HepG2 (cell line): ENCODE data around the gene OXLD1. TPM values are rescaled to one million over a fixed set of nuclear protein-coding genes. Genes with fewer than 3 reads are reported as not detected.

Experiments
- BCL3 ChIP-seq: sonication (generic); formaldehyde crosslinking; IDR thresholded peaks from 2 replicates; pipeline ENCODE4 v1.5.1; 2020; ENCODE audit warnings: mild to moderate bottlenecking, missing genetic modification reagents, moderate library complexity
- HCFC1 ChIP-seq: fragments of 150-350 bp; IDR thresholded peaks from 2 replicates; pipeline ENCODE4 v1.6.1; 2014; ENCODE audit warnings: low read depth, low read length
- HNF4A ChIP-seq: sonication (generic); formaldehyde crosslinking; IDR thresholded peaks from 2 replicates; pipeline ENCODE4 v1.4.0; 2020; ENCODE audit warnings: missing genetic modification reagents
- HNRNPL ChIP-seq: fragments of 200-400 bp; formaldehyde crosslinking; IDR thresholded peaks from 2 replicates; pipeline ENCODE4 v1.6.1; 2017; ENCODE audit warnings: mild to moderate bottlenecking, low read depth, low read length
- HOXA7 ChIP-seq: sonication (generic); formaldehyde crosslinking; IDR thresholded peaks from 2 replicates; pipeline ENCODE4 v1.8.1; 2022; ENCODE audit warnings: mild to moderate bottlenecking, missing genetic modification reagents, moderate library complexity
- HOXA9 ChIP-seq: sonication (generic); formaldehyde crosslinking; IDR thresholded peaks from 2 replicates; pipeline ENCODE4 v1.8.1; 2022; ENCODE audit warnings: missing genetic modification reagents, mild to moderate bottlenecking, moderate library complexity, borderline replicate concordance
- MLXIP ChIP-seq: sonication (generic); formaldehyde crosslinking; IDR thresholded peaks from 2 replicates; pipeline ENCODE4 v1.9.0; 2021; ENCODE audit warnings: missing genetic modification reagents, borderline replicate concordance
- MNT ChIP-seq: fragments of 450-650 bp; IDR thresholded peaks from 2 replicates; pipeline ENCODE4 v1.6.1; 2016
- NCOA2 ChIP-seq: sonication (generic); formaldehyde crosslinking; IDR thresholded peaks from 2 replicates; pipeline ENCODE4 v1.8.0; 2022; ENCODE audit warnings: inconsistent platforms
- POLR2AphosphoS2 ChIP-seq: IDR thresholded peaks from 2 replicates; pipeline ENCODE4 v1.6.1; 2011; ENCODE audit warnings: low read depth, low read length, improper control_type of control experiment
- REPIN1 ChIP-seq: sonication (generic); formaldehyde crosslinking; IDR thresholded peaks from 2 replicates; pipeline ENCODE4 v1.8.0; 2022; ENCODE audit warnings: missing genetic modification reagents, low read depth, mild to moderate bottlenecking, borderline replicate concordance
- RFX1 ChIP-seq: fragments of 450-650 bp; IDR thresholded peaks from 2 replicates; pipeline ENCODE4 v1.6.1; 2017
- YY1 ChIP-seq: IDR thresholded peaks from 2 replicates; pipeline ENCODE4 v1.6.1; 2011; ENCODE audit warnings: low read length, low read depth, moderate library complexity, mild to moderate bottlenecking; ENCODE audit not compliant: insufficient read depth, insufficient replicate concordance
- ZC3H13 ChIP-seq: sonication (generic); formaldehyde crosslinking; IDR thresholded peaks from 2 replicates; pipeline ENCODE4 v1.8.1; 2023; ENCODE audit warnings: mild to moderate bottlenecking, missing genetic modification reagents, moderate library complexity
- ZFP82 ChIP-seq: sonication (generic); formaldehyde crosslinking; IDR thresholded peaks from 2 replicates; pipeline ENCODE4 v1.5.1; 2020; ENCODE audit warnings: mild to moderate bottlenecking, missing genetic modification reagents, borderline replicate concordance
- ZNF225 ChIP-seq: sonication (generic); formaldehyde crosslinking; IDR thresholded peaks from 2 replicates; pipeline ENCODE4 v1.4.0; 2020; ENCODE audit warnings: mild to moderate bottlenecking, missing genetic modification reagents
- ZNF329 ChIP-seq: sonication (generic); formaldehyde crosslinking; IDR thresholded peaks from 2 replicates; pipeline ENCODE4 v1.9.0; 2021; ENCODE audit warnings: low read depth, mild to moderate bottlenecking, missing genetic modification reagents
- ZNF33B ChIP-seq: sonication (generic); formaldehyde crosslinking; IDR thresholded peaks from 2 replicates; pipeline ENCODE4 v1.5.1; 2020; ENCODE audit warnings: mild to moderate bottlenecking, missing genetic modification reagents
- ZNF432 ChIP-seq: sonication (generic); formaldehyde crosslinking; IDR thresholded peaks from 2 replicates; pipeline ENCODE4 v1.5.0; 2020; ENCODE audit warnings: missing genetic modification reagents, mild to moderate bottlenecking, borderline replicate concordance
- ZNF597 ChIP-seq: sonication (generic); formaldehyde crosslinking; IDR thresholded peaks from 2 replicates; pipeline ENCODE4 v1.5.0; 2020; ENCODE audit warnings: missing genetic modification reagents
- ZNF605 ChIP-seq: sonication (generic); formaldehyde crosslinking; IDR thresholded peaks from 2 replicates; pipeline ENCODE4 v1.8.0; 2022; ENCODE audit warnings: mild to moderate bottlenecking, missing genetic modification reagents
- ZNF713 ChIP-seq: sonication (generic); formaldehyde crosslinking; IDR thresholded peaks from 2 replicates; pipeline ENCODE4 v1.4.0; 2020; ENCODE audit warnings: mild to moderate bottlenecking, missing genetic modification reagents
- polyA plus RNA-seq, 8 experiments: library from polyadenylated mRNA; depleted of rRNA in 3 of 8; stranded (reverse) in 7 of 8; unstranded in 1 of 8; fragments of >200 nt; fragmentation: Illumina TruSeq in 4 of 8; extraction: Trizol in 4 of 8; gene quantifications; 2 replicates each; pipeline versions ENCODE4 v1.2.1 to v1.2.3, GENCODE V29; 2011 to 2016; ENCODE audit warnings: low read depth in 4 of 8, missing spikeins in 1 of 8, mixed read lengths in 1 of 8; ENCODE audit not compliant: insufficient read depth in 1 of 8
- total RNA-seq, 5 experiments: library from RNA; depleted of rRNA; stranded (reverse); fragments of >200 nt; fragmentation: Illumina TruSeq; extraction: Trizol; gene quantifications; 2 replicates each; pipeline ENCODE4 v1.2.3, GENCODE V29; 2016; ENCODE audit warnings: low read depth in 1 of 5

The OXLD1 gene
- total and polyA plus RNA-seq, 2 of the 13 experiments (the other 11 are each of a cell fraction or from before 2014, with no cell fraction given): 27.1 to 37.5 TPM

- peak; percentile 34 for TF ChIP-seq YY1
- TF ChIP-seq NCOA2 (CRISPR knock-in tag): no peak
- TF ChIP-seq HOXA9 (CRISPR knock-in tag): 0 out of 2 replicates have a peak, but pooled peaks have one; percentile 13
- TF ChIP-seq ZNF605 (CRISPR knock-in tag): peak; percentile 82; the same call in 1 of the 2 replicates
- TF ChIP-seq ZNF33B (CRISPR knock-in tag): peak; percentile 30; the same call in 1 of the 2 replicates
- 0 out of 2 replicates have a peak, but pooled peaks have one; percentile 10 for TF ChIP-seq ZFP82 (CRISPR knock-in tag)
- TF ChIP-seq ZNF329 (CRISPR knock-in tag): no peak
- TF ChIP-seq HOXA7 (CRISPR knock-in tag): 0 out of 2 replicates have a peak, but pooled peaks have one; percentile 6
- TF ChIP-seq REPIN1 (CRISPR knock-in tag): no peak
- TF ChIP-seq ZNF597 (CRISPR knock-in tag): 0 out of 2 replicates have a peak, but pooled peaks have one; percentile 19
- peak; percentile 31; the same call in 1 of the 2 replicates for TF ChIP-seq BCL3 (CRISPR knock-in tag)
- 0 out of 2 replicates have a peak, but pooled peaks have one; percentile 25 for TF ChIP-seq MLXIP (CRISPR knock-in tag)
- TF ChIP-seq ZC3H13: 0 out of 2 replicates have a peak, but pooled peaks have one; percentile 4
- no peak for TF ChIP-seq ZNF225
- peak; percentile 29; the same call in 1 of the 2 replicates for TF ChIP-seq HNF4A (CRISPR knock-in tag)
- TF ChIP-seq MNT: 0 out of 2 replicates have a peak, but pooled peaks have one; percentile 36
- TF ChIP-seq HCFC1: no peak
- 0 out of 2 replicates have a peak, but pooled peaks have one; percentile 5 for TF ChIP-seq ZNF713 (CRISPR knock-in tag)
- TF ChIP-seq ZNF432 (CRISPR knock-in tag): peak; percentile 19; the same call in 1 of the 2 replicates
- no peak for TF ChIP-seq RFX1
- peak; percentile 61; the same call in 1 of the 2 replicates for TF ChIP-seq HNRNPL
- 0 out of 2 replicates have a peak, but pooled peaks have one; percentile 44 for TF ChIP-seq POLR2AphosphoS2
Observed at GRCh38 chr17:81703747-81704654, 37.6 kb upstream of the OXLD1 start (continued).
